GM12874 (cell line): ENCODE measurements around the gene S1PR2.

Source experiments
- CTCF ChIP-seq: IDR thresholded peaks from 2 replicates; pipeline ENCODE4 v1.5.1; 2011; ENCODE audit warnings: low read depth, mild to moderate bottlenecking, control low read depth, low read length, moderate library complexity; ENCODE audit not compliant: insufficient read depth

Gene S1PR2

GRCh38 chr19:10251792-10252694 is 20.9 kb upstream of the S1PR2 start, which contains the start of gene MRPL4:
MRPL4 (plus strand) TSS chr19:10252214; CDS start chr19:10252254, 40 bp downstream.
- TF ChIP-seq CTCF = no peak

- no peak for TF ChIP-seq CTCF
Measured at GRCh38 chr19:10246511-10246910, 15.4 kb upstream of the S1PR2 start.

- no peak for TF ChIP-seq CTCF
Measured at GRCh38 chr19:10245189-10245939, 14.2 kb upstream of the S1PR2 start.

GRCh38 chr19:10243606-10244005 is 12.5 kb upstream of the S1PR2 start:
- TF ChIP-seq CTCF = no peak

- TF ChIP-seq CTCF = no peak
Measured at GRCh38 chr19:10238172-10238783, 7.1 kb upstream of the S1PR2 start.

GRCh38 chr19:10237702-10238101 is 6.6 kb upstream of the S1PR2 start:
- no peak for TF ChIP-seq CTCF

- TF ChIP-seq CTCF = no peak
Measured at GRCh38 chr19:10235003-10235402, 3.9 kb upstream of the S1PR2 start.
